ENCODE results near the gene SIRT6. TPM values are rescaled to one million over a fixed set of nuclear protein-coding genes. Genes with fewer than 3 reads are reported as not detected.

Gene SIRT6
- total RNA-seq, 2 experiments from 2014 or later = 28.0 to 29.7 TPM

DNA sequence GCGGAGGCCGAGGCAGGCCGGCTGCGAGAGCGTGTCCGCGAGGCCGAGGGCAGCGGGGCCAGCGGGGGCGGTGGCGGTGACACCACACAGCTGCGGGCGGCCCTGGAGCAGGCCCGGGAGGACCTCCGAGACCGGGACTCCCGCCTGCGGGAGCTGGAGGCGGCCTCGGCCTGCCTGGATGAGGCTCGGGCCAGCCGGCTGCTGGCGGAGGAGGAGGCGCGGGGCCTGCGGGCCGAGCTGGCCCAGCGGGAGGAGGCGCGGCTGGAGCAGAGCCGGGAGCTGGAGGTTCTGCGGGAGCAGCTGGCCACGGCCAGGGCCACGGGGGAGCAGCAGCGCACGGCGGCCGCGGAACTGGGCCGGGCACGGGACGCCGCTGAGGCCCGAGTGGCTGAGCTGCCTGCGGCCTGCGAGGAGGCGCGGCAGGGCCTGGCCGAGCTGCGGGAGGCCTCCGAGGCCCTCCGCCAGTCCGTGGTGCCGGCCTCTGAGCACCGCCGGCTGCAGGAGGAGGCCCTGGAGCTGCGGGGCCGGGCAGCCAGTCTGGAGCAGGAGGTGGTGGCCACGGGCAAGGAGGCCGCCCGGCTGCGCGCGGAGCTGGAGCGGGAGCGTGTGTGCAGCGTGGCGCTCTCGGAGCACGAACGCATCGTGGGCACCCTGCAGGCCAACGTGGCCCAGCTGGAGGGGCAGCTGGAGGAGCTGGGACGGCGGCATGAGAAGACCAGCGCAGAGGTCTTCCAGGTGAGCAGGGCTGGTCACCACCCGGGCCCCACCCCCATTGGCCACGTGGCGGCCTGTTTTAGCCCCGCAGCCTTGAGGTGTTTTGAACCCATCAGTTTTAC lies 35.3 kb upstream of the SIRT6 start:
- H3K9me3 Mint-ChIP-seq = no peaks in the 10 kb centered on the region
- no peaks in the 10 kb centered on the region for H3K36me3 Mint-ChIP-seq
- no peak overlapping the region for H3K4me3 Mint-ChIP-seq
- H3K27me3 Mint-ChIP-seq = no peaks in the 10 kb centered on the region
- CTCF ChIA-PET = interaction anchor here (1.0 to 1.3 kb wide), 3 partner anchors 9 to 78 kb away, joined by 3 to 4 read pairs (median 3); no protein-coding TSS in a partner anchor
- no peak overlapping the region for H3K27ac Mint-ChIP-seq
- intact Hi-C loops (cut with micrococcal nuclease) = no loop called here
- POLR2A ChIA-PET = no interaction called here
- peaks cover 6% of the 10 kb centered on the region for H3K4me1 Mint-ChIP-seq (ENCODE audit: low read depth)
- no peak for DNase-seq

DNA sequence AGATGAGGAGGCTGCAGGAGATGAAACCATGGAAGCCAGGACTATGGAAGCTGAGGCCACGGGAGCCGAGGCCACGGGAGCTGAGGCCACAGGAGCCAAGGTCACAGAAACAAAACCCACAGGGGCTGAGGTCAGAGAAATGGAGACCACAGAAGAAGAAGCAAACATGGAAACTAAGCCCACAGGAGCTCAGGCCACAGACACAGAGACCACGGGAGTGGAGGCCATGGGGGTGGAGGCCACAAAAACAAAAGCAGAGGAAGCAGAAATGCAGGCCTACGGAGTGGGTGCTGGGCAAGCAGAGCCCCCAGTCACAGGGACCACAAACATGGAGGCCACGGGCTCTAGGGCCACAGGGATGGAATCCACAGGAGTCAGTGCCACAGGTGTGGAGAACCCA lies 34.5 kb upstream of the SIRT6 start:
- Mint-ChIP-seq H3K27ac (no peak overlapping the region), H3K4me1 (ENCODE audit: low read depth) (peaks cover 6% of the 10 kb centered on the region), H3K4me3 (no peak overlapping the region), H3K36me3 (no peaks in the 10 kb centered on the region), H3K9me3 (no peaks in the 10 kb centered on the region), H3K27me3 (no peaks in the 10 kb centered on the region)
- intact Hi-C loops (cut with micrococcal nuclease) = no loop called here
- ChIA-PET CTCF (interaction anchor here (1.0 to 1.3 kb wide), 2 partner anchors 9 to 77 kb away, joined by 3 to 4 read pairs; no protein-coding TSS in a partner anchor), POLR2A (no interaction called here)
- no peak for DNase-seq

DNA sequence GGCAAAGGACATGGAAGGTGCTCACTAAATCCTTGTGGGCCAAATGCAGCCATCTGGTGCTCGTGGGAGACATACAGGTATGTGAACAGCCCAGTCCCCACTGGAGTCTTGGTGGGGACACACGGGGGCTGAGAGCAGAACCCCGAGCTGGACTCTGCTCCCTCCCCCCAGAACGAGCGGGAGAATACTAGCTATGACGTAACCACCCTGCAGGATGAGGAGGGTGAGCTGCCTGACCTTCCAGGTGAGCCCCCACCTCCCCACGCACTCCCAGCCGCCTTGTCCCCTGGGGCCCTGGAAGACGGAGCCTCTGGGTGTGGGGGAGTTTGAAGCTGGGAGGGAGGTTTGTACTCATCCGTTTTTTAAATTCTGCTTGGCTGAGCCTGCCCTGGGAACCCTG lies 33.4 kb upstream of the SIRT6 start:
- no peaks in the 10 kb centered on the region for H3K36me3 Mint-ChIP-seq
- intact Hi-C loops (cut with micrococcal nuclease) = no loop called here
- no peak for DNase-seq
- H3K4me3 Mint-ChIP-seq = no peak overlapping the region
- H3K27me3 Mint-ChIP-seq = no peaks in the 10 kb centered on the region
- H3K9me3 Mint-ChIP-seq = no peaks in the 10 kb centered on the region
- peaks cover 6% of the 10 kb centered on the region for H3K4me1 Mint-ChIP-seq (ENCODE audit: low read depth)
- no peak overlapping the region for H3K27ac Mint-ChIP-seq
- POLR2A ChIA-PET = no interaction called here
- CTCF ChIA-PET = no interaction called here

DNA sequence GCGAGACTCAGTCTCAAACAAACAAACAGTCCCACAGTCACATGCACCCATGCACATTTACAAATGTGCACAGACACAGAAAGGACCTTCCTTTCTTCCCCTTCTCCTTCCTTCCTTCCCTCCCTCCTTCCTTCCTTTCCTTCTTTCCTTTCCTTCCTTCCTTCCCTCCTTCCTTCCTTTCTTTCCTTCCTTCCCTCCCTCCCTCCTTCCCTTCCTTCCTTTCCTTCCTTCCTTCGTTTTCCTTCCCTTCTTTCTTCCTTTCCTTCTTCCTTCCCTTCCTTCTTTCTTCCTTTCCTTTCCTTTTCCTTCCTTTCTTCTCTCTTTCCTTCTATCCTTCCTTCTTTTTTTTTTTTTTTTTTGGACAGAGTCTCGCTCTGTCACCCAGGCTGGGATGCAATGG lies 30.8 kb upstream of the SIRT6 start:
- Mint-ChIP-seq H3K9me3 (no peaks in the 10 kb centered on the region), H3K36me3 (no peaks in the 10 kb centered on the region), H3K27ac (no peak overlapping the region), H3K4me3 (no peak overlapping the region), H3K4me1 (ENCODE audit: low read depth) (peaks cover 6% of the 10 kb centered on the region), H3K27me3 (no peaks in the 10 kb centered on the region)
- POLR2A ChIA-PET = no interaction called here
- intact Hi-C loops (cut with micrococcal nuclease) = no loop called here
- CTCF ChIA-PET = no interaction called here
- DNase-seq = no peak

DNA sequence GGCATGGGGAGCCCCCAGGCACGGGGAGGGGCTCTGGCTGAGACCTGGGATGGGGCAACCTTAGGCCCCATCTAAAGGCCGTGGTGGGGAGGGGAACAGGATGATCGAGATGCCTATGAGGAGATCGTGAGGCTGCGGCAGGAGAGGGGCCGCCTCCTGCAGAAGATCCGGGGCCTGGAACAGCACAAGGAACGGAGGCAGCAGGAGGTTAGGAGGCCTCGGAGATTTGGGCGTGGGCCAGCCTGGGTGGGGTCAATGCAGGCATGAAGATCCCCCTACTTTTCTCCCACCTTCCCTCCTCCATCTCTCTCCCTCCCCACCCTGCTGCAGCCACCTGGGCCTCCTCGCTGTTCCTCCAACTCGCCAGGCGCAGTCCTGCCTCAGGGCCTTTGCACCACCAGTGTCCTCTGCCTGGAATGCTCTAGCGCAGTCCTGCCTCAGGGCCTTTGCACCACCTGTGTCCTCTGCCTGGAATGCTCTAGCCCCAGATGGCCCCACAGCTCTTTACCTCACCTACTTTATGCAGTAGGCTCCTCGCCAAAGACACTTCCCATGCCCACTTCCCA lies 27.9 kb upstream of the SIRT6 start:
- ChIA-PET CTCF (no interaction called here), POLR2A (no interaction called here)
- Mint-ChIP-seq H3K27me3 (no peaks in the 10 kb centered on the region), H3K4me3 (no peak overlapping the region), H3K27ac (no peak overlapping the region), H3K36me3 (no peaks in the 10 kb centered on the region), H3K9me3 (no peaks in the 10 kb centered on the region), H3K4me1 (ENCODE audit: low read depth) (peaks cover 6% of the 10 kb centered on the region)
- no peak for DNase-seq
- intact Hi-C loops (cut with micrococcal nuclease) = no loop called here

DNA sequence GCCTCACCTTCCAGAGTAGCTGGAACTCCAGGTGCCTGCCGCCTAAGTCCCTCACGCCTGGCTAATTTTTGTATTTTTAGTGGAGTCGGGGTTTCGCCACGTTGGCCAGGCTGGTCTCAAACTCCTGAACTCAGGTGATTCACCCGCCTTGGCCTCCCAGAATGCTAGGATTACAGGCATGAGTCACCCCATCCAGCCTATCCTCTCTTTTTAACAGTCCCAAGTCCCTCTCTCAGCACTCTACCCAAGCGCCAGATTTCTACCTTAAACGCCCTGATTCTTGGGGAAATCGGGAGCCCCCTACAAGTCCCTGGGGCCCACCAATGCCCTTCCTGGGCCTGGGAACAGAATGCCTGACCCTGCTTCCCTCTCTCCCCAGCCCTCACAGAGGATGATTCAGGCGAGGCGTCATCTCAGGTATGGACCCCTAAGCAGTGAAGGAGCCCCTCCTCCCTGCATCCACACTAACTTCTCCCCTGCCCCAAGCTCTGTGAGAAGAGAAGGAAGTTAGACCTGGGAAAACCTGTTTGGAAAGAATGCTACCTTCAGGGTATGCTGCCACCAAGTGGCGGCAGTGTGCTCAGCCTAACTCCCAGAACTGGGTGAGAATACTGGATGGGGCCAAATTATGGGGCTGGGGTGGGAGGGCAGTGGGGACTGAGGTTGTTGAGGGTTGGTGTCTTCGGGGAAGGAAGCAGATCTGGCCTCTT lies 26.2 kb upstream of the SIRT6 start:
- CTCF ChIA-PET = interaction anchor here (0.6 to 1.8 kb wide), 6 partner anchors 8 to 330 kb away, joined by 3 to 5 read pairs (median 3); partner anchors contain the start of gene EBI3
- no peaks in the 10 kb centered on the region for H3K4me1 Mint-ChIP-seq (ENCODE audit: low read depth)
- H3K27ac Mint-ChIP-seq = no peak overlapping the region
- H3K4me3 Mint-ChIP-seq = no peak overlapping the region
- H3K27me3 Mint-ChIP-seq = no peaks in the 10 kb centered on the region
- intact Hi-C loops (cut with micrococcal nuclease) = no loop called here
- POLR2A ChIA-PET = no interaction called here
- DNase-seq = no peak
- H3K9me3 Mint-ChIP-seq = no peaks in the 10 kb centered on the region
- H3K36me3 Mint-ChIP-seq = no peaks in the 10 kb centered on the region

DNA sequence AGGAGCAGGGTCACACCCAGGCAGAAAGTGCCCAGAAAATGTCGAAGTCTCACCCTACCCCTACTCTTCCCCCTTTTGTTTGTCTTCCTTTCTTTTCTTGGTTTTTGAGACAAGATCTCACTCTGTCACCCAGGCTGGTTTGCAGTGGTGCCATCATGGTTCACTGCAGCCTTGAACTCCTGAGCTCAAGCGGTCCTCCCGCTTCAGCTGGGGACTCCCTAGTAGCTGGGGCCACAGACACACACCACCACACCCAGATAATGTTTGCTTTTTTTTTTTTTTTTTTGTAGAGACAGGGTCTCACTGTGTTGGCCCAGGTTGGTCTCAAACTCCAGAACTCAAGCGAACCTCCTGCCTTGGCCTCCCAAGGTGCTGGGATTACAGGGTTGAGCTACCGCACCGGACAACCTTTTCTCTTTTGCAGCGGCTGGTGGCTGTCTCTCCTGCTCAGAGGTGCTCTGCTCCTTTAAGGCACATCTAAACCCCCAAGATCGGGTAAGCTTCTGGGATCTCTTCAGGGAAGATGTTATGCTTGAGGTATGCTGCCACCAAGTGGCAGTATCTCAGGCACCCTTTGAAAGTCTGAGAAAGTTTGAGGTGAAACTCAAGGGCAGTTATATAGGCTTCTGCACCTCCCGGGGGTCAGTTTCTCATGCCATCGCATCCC lies 24.6 kb upstream of the SIRT6 start:
- ChIA-PET CTCF (interaction anchor here (0.7 to 1.8 kb wide), 2 partner anchors 61 to 67 kb away, joined by 4 to 5 read pairs; no protein-coding TSS in a partner anchor), POLR2A (no interaction called here)
- Mint-ChIP-seq H3K4me1 (ENCODE audit: low read depth) (no peaks in the 10 kb centered on the region), H3K4me3 (no peak overlapping the region), H3K27ac (no peak overlapping the region), H3K36me3 (no peaks in the 10 kb centered on the region), H3K9me3 (no peaks in the 10 kb centered on the region), H3K27me3 (no peaks in the 10 kb centered on the region)
- intact Hi-C loops (cut with micrococcal nuclease) = no loop called here
- no peak for DNase-seq

DNA sequence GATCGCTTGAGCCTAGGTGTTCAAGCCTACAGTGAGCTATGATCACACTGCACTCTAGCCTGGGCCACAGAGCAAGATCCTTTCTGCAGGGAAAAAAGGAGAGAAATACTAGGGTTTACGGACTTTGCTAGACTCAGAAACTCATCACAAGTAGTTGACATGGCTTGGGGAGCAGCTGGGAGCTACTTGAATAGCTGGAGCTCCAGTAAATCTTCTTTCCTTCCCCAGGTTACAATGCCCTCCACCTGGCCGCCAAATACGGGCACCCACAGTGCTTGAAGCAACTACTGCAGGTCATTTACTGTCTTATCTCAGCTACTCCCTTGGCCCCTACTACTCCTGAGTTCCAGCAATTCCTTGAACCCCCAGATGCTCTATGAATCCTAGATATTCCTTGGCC lies 19.4 kb upstream of the SIRT6 start:
- ChIA-PET POLR2A (interaction anchor here (0.9 kb wide), 1 partner anchor 214 kb away, joined by 3 read pairs; no protein-coding TSS in a partner anchor), CTCF (interaction anchor here (1.4 to 2.4 kb wide), 4 partner anchors 11 to 62 kb away, joined by 3 to 13 read pairs (median 6); no protein-coding TSS in a partner anchor)
- H3K4me1 Mint-ChIP-seq (ENCODE audit: low read depth) = peaks cover 9% of the 10 kb centered on the region
- intact Hi-C loops (cut with micrococcal nuclease) = loop anchor here (5.0 kb wide), 1 partner anchor 59 kb away; no protein-coding TSS in a partner anchor
- peaks cover 20% of the 10 kb centered on the region for H3K27me3 Mint-ChIP-seq
- H3K4me3 Mint-ChIP-seq = no peak overlapping the region
- no peak for DNase-seq
- no peak overlapping the region for H3K27ac Mint-ChIP-seq
- peaks cover 9% of the 10 kb centered on the region for H3K9me3 Mint-ChIP-seq
- peaks cover 6% of the 10 kb centered on the region for H3K36me3 Mint-ChIP-seq

DNA sequence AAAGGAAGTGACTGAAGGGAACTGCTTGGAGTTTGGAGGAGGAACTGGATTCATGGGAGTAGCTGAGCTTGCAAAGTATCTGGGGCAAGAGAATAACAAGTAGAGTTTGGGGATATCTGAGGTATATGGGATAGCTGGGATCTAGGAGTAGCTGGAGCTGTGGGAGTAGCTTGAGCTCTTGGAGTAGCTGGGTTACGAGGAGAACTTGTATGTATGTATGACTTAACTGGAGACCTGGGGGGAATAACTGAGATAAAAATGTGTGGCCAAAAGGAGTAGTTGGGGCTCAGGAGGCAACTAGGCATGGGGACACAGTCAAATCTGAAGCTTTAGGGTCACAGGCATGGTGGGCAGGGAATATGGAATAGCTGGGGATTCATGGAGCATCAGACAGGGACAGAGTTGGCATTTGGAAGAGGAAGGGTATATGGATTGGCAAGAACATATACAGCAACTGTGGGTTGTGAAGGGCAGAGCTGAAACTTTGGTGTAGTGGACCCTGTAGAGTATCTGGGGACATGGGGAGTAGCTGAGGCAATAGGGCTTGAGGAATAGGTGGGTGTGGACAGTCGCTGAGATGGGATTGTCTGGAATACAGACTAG lies 18.7 kb upstream of the SIRT6 start:
- ChIA-PET POLR2A (interaction anchor here (0.9 kb wide), 1 partner anchor 213 kb away, joined by 3 read pairs; no protein-coding TSS in a partner anchor), CTCF (interaction anchor here (0.9 to 2.4 kb wide), 5 partner anchors 12 to 66 kb away, joined by 3 to 13 read pairs (median 6); no protein-coding TSS in a partner anchor)
- H3K27ac Mint-ChIP-seq = no peak overlapping the region
- H3K9me3 Mint-ChIP-seq = peaks cover 9% of the 10 kb centered on the region
- no peak for DNase-seq
- intact Hi-C loops (cut with micrococcal nuclease) = loop anchor here (5.0 kb wide), 1 partner anchor 59 kb away; no protein-coding TSS in a partner anchor
- H3K36me3 Mint-ChIP-seq = peaks cover 6% of the 10 kb centered on the region
- H3K27me3 Mint-ChIP-seq = peaks cover 26% of the 10 kb centered on the region
- no peak overlapping the region for H3K4me3 Mint-ChIP-seq
- H3K4me1 Mint-ChIP-seq (ENCODE audit: low read depth) = peaks cover 9% of the 10 kb centered on the region

DNA sequence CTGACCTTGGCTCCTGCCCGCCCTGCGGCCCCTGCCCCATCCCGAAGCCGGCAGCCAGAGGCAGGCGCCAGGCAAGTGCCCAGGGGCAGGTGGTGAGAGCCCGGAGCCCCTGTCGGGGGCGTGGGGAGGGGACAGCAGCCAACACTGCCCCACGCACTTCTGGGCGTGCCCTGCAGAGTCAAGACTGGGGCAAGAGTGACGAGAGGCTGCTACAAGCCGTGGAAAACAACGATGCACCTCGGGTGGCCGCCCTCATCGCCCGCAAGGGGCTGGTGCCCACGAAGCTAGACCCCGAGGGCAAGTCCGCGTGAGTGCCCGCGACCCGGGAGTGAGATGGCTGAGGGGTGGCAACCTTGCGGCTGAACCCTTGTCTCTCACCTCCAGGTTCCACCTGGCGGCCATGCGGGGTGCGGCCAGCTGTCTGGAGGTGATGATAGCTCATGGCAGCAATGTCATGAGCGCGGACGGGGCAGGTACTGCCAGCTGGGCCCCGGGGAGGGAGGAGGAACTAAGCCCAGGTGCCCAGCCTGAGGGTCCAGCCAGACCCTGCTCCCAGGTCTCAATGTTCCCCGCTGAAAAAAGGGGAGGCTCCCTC lies 17.4 kb upstream of the SIRT6 start:
- intact Hi-C loops (cut with micrococcal nuclease) = loop anchor here (5.0 kb wide), 1 partner anchor 57 kb away; no protein-coding TSS in a partner anchor
- Mint-ChIP-seq H3K36me3 (peaks cover 6% of the 10 kb centered on the region), H3K27ac (no peak overlapping the region), H3K9me3 (peaks cover 9% of the 10 kb centered on the region), H3K4me1 (ENCODE audit: low read depth) (peaks cover 9% of the 10 kb centered on the region), H3K4me3 (no peak overlapping the region), H3K27me3 (peaks cover 33% of the 10 kb centered on the region)
- POLR2A ChIA-PET = no interaction called here
- CTCF ChIA-PET = no interaction called here
- no peak for DNase-seq

DNA sequence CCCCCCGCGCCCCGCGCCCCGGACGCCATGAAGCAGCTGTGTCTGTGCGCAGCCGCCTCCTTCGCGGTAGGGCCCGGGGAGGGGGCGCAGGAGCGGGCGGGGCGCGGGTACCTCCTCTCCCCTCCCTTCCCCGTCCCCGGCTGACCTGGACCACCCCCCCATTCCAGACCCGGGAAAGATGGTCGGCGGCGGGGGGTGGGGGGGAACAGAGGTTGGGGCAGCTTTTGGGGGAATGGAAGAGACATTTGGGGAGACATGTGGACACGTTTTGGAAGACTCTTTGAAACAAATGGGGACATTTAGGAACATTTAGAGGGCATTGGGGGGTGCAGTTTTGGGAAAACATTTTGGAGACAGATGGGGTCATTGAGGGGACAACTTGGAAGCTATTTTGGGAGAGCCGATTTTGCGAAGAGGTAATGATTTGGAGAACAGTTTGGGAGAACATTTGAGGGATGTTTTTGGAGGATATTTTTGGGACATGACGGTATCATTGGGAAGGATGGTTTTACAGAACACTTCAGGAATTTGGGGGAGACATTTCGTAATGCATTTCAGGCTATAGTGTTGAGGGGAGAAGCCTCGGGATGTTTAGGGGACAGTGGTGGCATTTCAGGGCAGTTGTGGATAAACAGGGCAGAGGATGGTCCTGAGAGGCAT lies 16.2 kb upstream of the SIRT6 start:
- ChIA-PET POLR2A (no interaction called here), CTCF (interaction anchor here (0.8 kb wide), 1 partner anchor 12 kb away, joined by 3 read pairs; no protein-coding TSS in a partner anchor)
- H3K27ac Mint-ChIP-seq = no peak overlapping the region
- no peak overlapping the region for H3K4me3 Mint-ChIP-seq
- H3K27me3 Mint-ChIP-seq = peaks cover 39% of the 10 kb centered on the region
- DNase-seq = no peak
- intact Hi-C loops (cut with micrococcal nuclease) = no loop called here
- H3K4me1 Mint-ChIP-seq (ENCODE audit: low read depth) = peaks cover 9% of the 10 kb centered on the region
- H3K36me3 Mint-ChIP-seq = peaks cover 6% of the 10 kb centered on the region
- H3K9me3 Mint-ChIP-seq = peaks cover 9% of the 10 kb centered on the region
